T-helper 17 cell (primary cell): ENCODE results near the gene MAPK7. TPM values are rescaled to one million over a fixed set of nuclear protein-coding genes. Genes with fewer than 3 reads are reported as not detected.

Experiments
- ATAC-seq: fragments of 150-1000 bp; cut with Tn5 transposase; 2 replicates; pipeline ENCODE4 v1.10.0; 2021; ENCODE audit warnings: mild to moderate bottlenecking, moderate library complexity
- DNase-seq, 3 donors: peaks; one replicate each; pipeline versions ENCODE4 v3.0.0 to v3.0.0-alpha.2; 2020 to 2021
- H3K9me3 ChIP-seq: one replicate; pipeline ENCODE4 v1.7.0; 2013; ENCODE audit warnings: low read length, mild to moderate bottlenecking; ENCODE audit not compliant: control insufficient read depth, poor library complexity, severe bottlenecking
- H3K27ac Mint-ChIP-seq: one replicate; pipeline ENCODE4 v1.8.0; 2022; ENCODE audit warnings: mild to moderate bottlenecking, moderate library complexity, mixed read lengths
- H3K27me3 Mint-ChIP-seq: one replicate; pipeline ENCODE4 v1.8.0; 2022; ENCODE audit warnings: mixed read lengths
- H3K36me3 Mint-ChIP-seq: one replicate; pipeline ENCODE4 v1.8.0; 2022; ENCODE audit warnings: low read depth, mixed read lengths
- H3K4me1 Mint-ChIP-seq: one replicate; pipeline ENCODE4 v1.8.0; 2022; ENCODE audit warnings: mild to moderate bottlenecking, mixed read lengths
- H3K4me3 Mint-ChIP-seq: one replicate; pipeline ENCODE4 v1.8.0; 2022; ENCODE audit warnings: mild to moderate bottlenecking, moderate library complexity, mixed read lengths
- total RNA-seq, 4 donors: library from RNA in 2 of 4; stranded (reverse) in 2 of 4; gene quantifications; one replicate each; pipeline ENCODE4 v1.2.3 and lab custom pipeline; 2022 to 2026

MAPK7 gene
- total RNA-seq, 2 donors from 2014 or later: 16.7 to 20.3 TPM

DNA sequence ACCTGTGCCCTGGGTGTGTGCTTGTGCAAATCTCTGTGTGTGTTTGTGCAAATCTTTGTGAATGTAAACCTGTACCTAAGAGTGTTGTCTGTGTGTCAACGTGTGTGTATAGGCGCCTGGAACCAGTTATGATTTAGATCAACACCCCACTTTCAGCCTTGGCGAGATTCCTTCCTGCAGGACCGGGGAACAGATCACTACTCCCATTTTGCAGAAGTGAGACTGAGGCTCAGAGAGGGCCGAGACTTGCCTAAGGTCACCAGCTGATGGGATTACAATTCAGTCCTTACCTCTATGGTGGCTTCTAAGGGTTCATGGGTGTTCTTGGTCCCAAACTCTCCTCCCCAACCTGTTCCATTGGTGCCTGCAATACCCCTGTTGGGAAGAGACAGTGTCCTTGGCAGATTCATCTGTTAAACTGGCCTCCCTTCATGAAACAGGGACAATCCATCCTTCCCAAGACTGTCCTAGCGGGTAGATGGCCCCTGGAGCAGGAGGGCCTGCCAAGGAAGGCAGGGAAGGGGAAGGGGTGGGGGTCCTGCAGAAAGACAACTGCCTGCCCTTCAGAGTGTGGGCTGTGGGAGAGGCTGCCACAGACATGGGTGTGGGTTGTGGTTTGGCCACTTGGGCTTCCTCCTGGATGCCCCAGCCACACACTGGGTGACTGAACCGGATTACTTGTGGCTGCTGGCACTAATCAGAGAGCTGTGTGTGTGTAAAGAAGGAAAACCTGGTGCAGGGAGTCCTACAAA, 6.9 kb upstream of the MAPK7 start:
- peak; percentile 20 for ATAC-seq
- Mint-ChIP-seq H3K36me3 (no peaks in the 10 kb centered on the region), H3K4me1 (peaks cover 41% of the 10 kb centered on the region), H3K27ac (peak overlapping the region; percentile 74), H3K27me3 (no peaks in the 10 kb centered on the region), H3K4me3 (peak overlapping the region; percentile 50)
- no peak for DNase-seq
- H3K9me3 ChIP-seq: no peaks in the 10 kb centered on the region

DNA sequence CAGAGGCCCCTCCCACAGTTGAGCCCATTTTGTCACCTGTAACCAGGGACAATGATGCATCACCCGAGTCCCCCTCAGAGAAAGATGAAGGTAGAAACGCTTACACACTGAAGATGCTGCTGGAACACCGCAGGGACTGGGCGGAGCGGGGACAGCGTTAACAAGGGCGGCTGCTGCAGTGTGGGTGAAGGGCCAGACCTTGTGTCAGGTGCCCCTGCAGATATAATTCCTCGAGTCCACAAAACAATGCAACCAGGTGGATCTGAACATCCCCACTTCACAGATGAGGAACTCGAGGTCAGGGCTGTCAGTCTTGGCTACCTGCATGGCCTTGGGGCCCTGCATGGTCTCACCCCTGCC, 6.3 kb upstream of the MAPK7 start:
- H3K27ac Mint-ChIP-seq: peak overlapping the region; percentile 74
- H3K4me1 Mint-ChIP-seq: peaks cover 44% of the 10 kb centered on the region
- H3K27me3 Mint-ChIP-seq: no peaks in the 10 kb centered on the region
- no peak for ATAC-seq
- H3K36me3 Mint-ChIP-seq: no peaks in the 10 kb centered on the region
- H3K9me3 ChIP-seq: no peaks in the 10 kb centered on the region
- H3K4me3 Mint-ChIP-seq: no peak overlapping the region
- DNase-seq: no peak

DNA sequence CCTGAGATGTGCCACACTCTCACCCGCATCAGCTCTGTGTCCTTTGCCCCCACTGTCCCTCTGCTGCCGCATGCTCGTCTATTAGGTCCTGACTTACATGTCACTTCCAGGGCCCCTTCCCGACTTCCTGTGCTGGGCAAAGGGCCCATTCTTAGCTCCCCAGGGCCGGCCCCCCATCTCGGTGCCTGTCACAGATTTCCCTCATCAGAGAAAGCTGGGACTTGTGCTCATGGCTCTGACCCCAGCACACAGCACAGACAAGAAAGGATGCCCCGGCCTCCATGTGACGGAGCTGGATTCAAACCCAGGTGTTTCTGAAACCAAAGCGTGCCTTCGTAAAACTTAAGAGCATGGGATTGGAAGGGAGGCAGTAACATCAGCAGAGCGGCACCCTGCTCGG, 5.9 kb upstream of the MAPK7 start:
- H3K4me3 Mint-ChIP-seq: no peak overlapping the region
- H3K27me3 Mint-ChIP-seq: no peaks in the 10 kb centered on the region
- H3K27ac Mint-ChIP-seq: peak overlapping the region; percentile 74
- DNase-seq (no peak), ATAC-seq (no peak)
- H3K36me3 Mint-ChIP-seq: no peaks in the 10 kb centered on the region
- peaks cover 46% of the 10 kb centered on the region for H3K4me1 Mint-ChIP-seq
- no peaks in the 10 kb centered on the region for H3K9me3 ChIP-seq

DNA sequence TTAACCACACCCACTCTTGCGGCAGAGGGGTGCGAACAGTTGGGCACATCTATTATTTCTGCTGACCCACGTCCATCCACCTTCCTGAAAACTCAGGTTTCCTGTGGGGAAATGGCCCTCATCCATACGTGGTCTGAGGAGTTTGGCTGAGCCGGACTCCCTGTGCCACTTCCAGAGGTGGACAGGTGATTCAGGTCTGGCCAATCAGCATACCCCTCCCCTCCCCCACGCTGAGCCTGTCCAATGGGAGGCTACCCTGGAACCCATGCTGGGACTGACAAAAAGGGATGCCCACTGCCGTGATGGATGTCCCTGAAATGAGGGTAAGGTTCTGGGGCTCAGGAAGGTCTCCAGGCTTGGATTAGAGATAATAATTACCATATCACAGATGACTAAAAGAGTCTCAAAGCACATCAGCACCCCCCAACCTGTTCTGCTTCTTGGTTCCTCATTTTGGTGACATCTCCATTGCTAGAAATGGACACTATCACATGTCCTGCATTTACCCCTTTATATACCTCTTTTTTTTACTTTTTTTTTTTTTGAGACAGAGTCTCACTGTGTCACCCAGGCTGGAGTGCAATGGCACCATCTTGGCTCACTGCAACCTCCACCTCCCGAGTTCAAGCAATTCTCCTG, 5.3 kb upstream of the MAPK7 start:
- H3K4me1 Mint-ChIP-seq: peaks cover 46% of the 10 kb centered on the region
- no peak for ATAC-seq
- peaks cover 2% of the 10 kb centered on the region for H3K36me3 Mint-ChIP-seq
- H3K27ac Mint-ChIP-seq: peak overlapping the region; percentile 74
- H3K4me3 Mint-ChIP-seq: no peak overlapping the region
- H3K27me3 Mint-ChIP-seq: no peaks in the 10 kb centered on the region
- no peaks in the 10 kb centered on the region for H3K9me3 ChIP-seq
- DNase-seq: no peak

DNA sequence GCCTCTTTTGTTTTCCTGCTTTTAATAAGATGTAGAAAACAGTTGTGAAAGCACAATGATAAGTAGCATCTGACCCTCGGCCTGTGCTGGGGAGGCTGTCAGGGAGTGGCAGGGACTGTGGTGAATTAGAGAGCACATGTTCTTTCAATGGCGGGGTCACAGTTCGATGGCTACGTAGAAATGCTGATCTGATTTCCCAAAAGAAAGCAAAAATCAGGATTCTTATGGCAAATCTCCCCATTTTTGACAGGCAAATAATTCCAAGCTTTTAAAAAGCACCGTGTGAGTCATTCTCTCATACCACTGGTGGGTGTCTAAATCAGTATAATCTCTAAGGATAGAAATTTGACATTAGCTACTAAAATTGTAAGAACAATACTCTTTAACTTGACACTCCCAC, 4.2 kb upstream of the MAPK7 start:
- peaks cover 40% of the 10 kb centered on the region for H3K4me1 Mint-ChIP-seq
- ATAC-seq: no peak
- H3K27ac Mint-ChIP-seq: no peak overlapping the region

DNA sequence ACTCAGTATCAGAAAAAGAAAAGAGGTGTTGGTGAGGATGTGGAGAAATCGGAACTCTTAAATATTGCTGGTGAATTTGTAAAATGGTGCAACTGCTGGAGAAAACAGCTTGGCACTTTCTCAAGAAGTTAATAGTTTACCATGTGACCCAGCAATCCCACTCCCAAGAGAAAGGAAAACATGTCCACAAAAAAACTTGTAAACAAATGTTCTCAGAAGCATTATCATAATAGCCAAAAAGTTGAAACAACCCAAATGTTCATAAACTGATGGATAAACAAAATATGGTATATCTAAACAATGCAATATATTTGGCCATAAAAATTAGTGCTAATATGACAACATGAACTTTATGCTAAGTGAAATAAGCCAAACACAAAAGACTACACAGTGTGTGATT, 2.6 kb upstream of the MAPK7 start:
- Mint-ChIP-seq H3K27me3 (no peaks in the 10 kb centered on the region), H3K27ac (no peak overlapping the region), H3K36me3 (peaks cover 5% of the 10 kb centered on the region), H3K4me1 (peaks cover 30% of the 10 kb centered on the region), H3K4me3 (peak overlapping the region; percentile 43)
- ATAC-seq (no peak), DNase-seq (no peak)
- no peaks in the 10 kb centered on the region for H3K9me3 ChIP-seq

More for the DNA sequence above, 4.2 kb upstream of the MAPK7 start:
- Mint-ChIP-seq H3K36me3 (peaks cover 2% of the 10 kb centered on the region), H3K27me3 (no peaks in the 10 kb centered on the region), H3K4me3 (no peak overlapping the region)
- H3K9me3 ChIP-seq: no peaks in the 10 kb centered on the region
- DNase-seq: no peak

DNA sequence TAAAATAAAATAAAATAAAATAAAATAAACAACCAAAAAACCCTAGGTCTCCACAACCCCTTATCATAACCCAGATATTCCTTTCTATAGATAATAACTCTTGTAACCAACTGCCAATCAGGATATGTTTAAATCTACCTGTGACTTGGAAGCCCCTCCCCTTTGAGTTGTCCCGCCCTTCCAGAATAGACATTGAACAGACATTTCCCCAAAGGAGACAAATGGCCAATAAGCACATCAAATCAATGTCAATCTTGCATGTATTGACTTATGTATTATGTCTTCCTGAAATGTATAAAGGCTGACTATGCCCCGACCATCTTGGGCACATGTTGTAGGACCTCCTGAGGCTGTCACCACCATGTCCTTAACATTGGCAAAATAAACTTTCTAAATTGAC, 1.5 kb upstream of the MAPK7 start:
- H3K4me3 Mint-ChIP-seq: peak overlapping the region; percentile 99
- ATAC-seq (no peak), DNase-seq (no peak)
- peak overlapping the region; percentile 97 for H3K27ac Mint-ChIP-seq
- H3K36me3 Mint-ChIP-seq: peaks cover 5% of the 10 kb centered on the region
- H3K9me3 ChIP-seq: no peaks in the 10 kb centered on the region
- no peaks in the 10 kb centered on the region for H3K27me3 Mint-ChIP-seq
- H3K4me1 Mint-ChIP-seq: peaks cover 23% of the 10 kb centered on the region

DNA sequence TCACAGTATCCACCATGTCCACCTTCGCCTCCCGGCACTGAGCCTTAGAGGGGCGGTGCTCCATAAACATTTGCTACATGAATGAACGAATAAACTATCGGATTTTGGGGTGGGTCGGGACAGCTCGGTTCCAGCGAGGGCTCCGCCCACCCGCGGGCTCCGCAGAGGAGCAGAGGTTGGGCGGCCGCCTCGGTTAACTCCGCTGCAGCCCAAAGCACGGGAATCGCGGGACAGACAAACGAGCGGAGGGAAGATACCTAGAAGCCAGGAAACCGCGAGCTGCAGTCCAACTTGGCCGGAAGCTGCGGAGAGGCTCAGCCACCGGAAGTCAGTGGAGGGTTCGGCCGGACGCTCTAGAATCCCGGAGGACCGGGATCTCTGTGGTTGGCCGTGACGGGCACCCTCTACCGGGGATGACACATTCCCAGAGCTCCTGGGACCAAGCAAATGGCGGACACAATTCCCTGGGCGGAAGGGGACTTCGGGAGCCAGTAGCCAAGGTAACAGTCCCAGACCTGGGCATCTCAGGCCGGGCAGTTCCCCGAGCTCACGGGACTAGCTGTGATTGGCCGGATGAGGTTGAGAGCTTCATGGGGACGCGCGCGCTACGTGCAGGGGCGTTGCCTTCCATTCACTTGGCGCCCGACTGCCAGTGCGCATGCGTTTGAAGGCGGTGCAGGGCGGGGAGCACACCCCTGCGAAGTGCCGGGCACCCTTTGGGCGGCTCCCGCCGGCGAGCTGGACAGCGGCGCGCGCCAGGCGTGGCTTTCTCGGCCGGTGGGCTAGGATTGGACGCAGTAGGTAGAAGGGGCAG, 489 bp upstream of the MAPK7 start:
- peak overlapping the region; percentile 99 for H3K4me3 Mint-ChIP-seq
- peak; percentile 89 for ATAC-seq
- peak overlapping the region; percentile 97 for H3K27ac Mint-ChIP-seq
- H3K4me1 Mint-ChIP-seq: peaks cover 17% of the 10 kb centered on the region
- no peaks in the 10 kb centered on the region for H3K27me3 Mint-ChIP-seq
- peak; percentile 85 to 91 (median 90) for DNase-seq
- peaks cover 5% of the 10 kb centered on the region for H3K36me3 Mint-ChIP-seq
- no peaks in the 10 kb centered on the region for H3K9me3 ChIP-seq

DNA sequence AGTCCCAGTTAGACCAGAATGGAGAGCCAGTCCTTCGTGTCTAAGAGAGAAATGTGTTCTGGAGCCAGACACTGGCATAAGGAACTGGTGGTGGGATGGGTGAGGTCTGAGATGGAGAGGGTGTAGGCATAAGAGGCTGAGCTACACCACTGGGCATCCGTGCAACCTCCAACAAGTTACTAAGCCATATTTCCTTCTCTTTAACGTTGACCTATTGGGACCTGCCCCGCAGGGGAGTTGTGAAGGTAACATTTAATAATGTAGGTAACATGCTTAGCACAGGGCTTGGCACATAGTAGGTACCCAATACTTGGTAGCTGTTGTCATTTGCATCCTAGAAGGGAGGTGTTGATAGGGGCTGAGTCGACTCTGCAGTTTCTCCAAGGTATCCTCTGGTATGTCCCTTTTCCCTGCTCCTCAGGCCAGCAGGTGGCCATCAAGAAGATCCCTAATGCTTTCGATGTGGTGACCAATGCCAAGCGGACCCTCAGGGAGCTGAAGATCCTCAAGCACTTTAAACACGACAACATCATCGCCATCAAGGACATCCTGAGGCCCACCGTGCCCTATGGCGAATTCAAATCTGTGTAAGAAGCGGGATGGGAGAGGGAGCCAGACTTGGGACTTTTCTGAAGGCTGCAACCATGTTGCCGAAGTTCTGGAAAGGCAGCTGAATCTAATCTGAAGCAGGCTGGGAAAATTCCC, 1.2 kb downstream of the MAPK7 start:
- Mint-ChIP-seq H3K27me3 (no peaks in the 10 kb centered on the region), H3K36me3 (peaks cover 7% of the 10 kb centered on the region), H3K4me1 (peaks cover 26% of the 10 kb centered on the region), H3K27ac (peak overlapping the region; percentile 97), H3K4me3 (peak overlapping the region; percentile 99)
- ATAC-seq (no peak), DNase-seq (no peak)
- no peaks in the 10 kb centered on the region for H3K9me3 ChIP-seq

DNA sequence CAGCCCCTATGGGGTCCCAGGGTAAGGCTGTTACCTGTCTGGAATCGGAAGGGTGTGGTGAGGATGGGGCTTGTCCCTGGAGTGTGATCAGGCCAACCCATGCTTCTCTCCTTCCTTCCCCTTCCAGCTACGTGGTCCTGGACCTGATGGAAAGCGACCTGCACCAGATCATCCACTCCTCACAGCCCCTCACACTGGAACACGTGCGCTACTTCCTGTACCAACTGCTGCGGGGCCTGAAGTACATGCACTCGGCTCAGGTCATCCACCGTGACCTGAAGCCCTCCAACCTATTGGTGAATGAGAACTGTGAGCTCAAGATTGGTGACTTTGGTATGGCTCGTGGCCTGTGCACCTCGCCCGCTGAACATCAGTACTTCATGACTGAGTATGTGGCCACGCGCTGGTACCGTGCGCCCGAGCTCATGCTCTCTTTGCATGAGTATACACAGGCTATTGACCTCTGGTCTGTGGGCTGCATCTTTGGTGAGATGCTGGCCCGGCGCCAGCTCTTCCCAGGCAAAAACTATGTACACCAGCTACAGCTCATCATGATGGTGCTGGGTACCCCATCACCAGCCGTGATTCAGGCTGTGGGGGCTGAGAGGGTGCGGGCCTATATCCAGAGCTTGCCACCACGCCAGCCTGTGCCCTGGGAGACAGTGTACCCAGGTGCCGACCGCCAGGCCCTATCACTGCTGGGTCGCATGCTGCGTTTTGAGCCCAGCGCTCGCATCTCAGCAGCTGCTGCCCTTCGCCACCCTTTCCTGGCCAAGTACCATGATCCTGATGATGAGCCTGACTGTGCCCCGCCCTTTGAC, 2.4 kb downstream of the MAPK7 start:
- no peaks in the 10 kb centered on the region for H3K27me3 Mint-ChIP-seq
- no peaks in the 10 kb centered on the region for H3K9me3 ChIP-seq
- peaks cover 8% of the 10 kb centered on the region for H3K36me3 Mint-ChIP-seq
- DNase-seq (no peak), ATAC-seq (no peak)
- H3K4me3 Mint-ChIP-seq: no peak overlapping the region
- peaks cover 26% of the 10 kb centered on the region for H3K4me1 Mint-ChIP-seq
- H3K27ac Mint-ChIP-seq: no peak overlapping the region

DNA sequence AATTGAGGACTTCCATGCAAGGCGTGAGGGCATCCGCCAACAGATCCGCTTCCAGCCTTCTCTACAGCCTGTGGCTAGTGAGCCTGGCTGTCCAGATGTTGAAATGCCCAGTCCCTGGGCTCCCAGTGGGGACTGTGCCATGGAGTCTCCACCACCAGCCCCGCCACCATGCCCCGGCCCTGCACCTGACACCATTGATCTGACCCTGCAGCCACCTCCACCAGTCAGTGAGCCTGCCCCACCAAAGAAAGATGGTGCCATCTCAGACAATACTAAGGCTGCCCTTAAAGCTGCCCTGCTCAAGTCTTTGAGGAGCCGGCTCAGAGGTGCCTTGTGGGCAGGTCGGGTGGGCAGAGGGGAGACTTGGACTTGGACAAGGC, 3.1 kb downstream of the MAPK7 start:
- no peak for ATAC-seq
- Mint-ChIP-seq H3K27ac (no peak overlapping the region), H3K36me3 (peaks cover 8% of the 10 kb centered on the region), H3K27me3 (no peaks in the 10 kb centered on the region), H3K4me3 (no peak overlapping the region), H3K4me1 (peaks cover 26% of the 10 kb centered on the region)
- no peak for DNase-seq
- H3K9me3 ChIP-seq: no peaks in the 10 kb centered on the region

DNA sequence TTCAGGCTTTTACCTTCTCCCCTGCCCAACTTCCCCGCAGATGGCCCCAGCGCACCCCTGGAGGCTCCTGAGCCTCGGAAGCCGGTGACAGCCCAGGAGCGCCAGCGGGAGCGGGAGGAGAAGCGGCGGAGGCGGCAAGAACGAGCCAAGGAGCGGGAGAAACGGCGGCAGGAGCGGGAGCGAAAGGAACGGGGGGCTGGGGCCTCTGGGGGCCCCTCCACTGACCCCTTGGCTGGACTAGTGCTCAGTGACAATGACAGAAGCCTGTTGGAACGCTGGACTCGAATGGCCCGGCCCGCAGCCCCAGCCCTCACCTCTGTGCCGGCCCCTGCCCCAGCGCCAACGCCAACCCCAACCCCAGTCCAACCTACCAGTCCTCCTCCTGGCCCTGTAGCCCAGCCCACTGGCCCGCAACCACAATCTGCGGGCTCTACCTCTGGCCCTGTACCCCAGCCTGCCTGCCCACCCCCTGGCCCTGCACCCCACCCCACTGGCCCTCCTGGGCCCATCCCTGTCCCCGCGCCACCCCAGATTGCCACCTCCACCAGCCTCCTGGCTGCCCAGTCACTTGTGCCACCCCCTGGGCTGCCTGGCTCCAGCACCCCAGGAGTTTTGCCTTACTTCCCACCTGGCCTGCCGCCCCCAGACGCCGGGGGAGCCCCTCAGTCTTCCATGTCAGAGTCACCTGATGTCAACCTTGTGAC, 3.6 kb downstream of the MAPK7 start:
- H3K27me3 Mint-ChIP-seq: no peaks in the 10 kb centered on the region
- ATAC-seq (no peak), DNase-seq (no peak)
- no peak overlapping the region for H3K27ac Mint-ChIP-seq
- peaks cover 8% of the 10 kb centered on the region for H3K36me3 Mint-ChIP-seq
- no peaks in the 10 kb centered on the region for H3K9me3 ChIP-seq
- no peak overlapping the region for H3K4me3 Mint-ChIP-seq
- H3K4me1 Mint-ChIP-seq: peaks cover 25% of the 10 kb centered on the region
